ENCODE results near the gene DOCK1.

The DOCK1 gene

GRCh38 chr10:127193125-127193524 is 287.9 kb downstream of the DOCK1 start:
- no peak for FAIRE-seq

GRCh38 chr10:127194111-127194510 is 288.9 kb downstream of the DOCK1 start:
- no peak for FAIRE-seq

- FAIRE-seq = no peak
These were observed 289.4 kb downstream of the DOCK1 start for GRCh38 chr10:127194599-127194998.

GRCh38 chr10:127195041-127195506 is 289.8 kb downstream of the DOCK1 start:
- FAIRE-seq = no peak

- FAIRE-seq = no peak
These were observed 290.5 kb downstream of the DOCK1 start for GRCh38 chr10:127195571-127196281.

- FAIRE-seq = no peak
These were observed 291.3 kb downstream of the DOCK1 start, which contains the start of gene INSYN2A for GRCh38 chr10:127196282-127197153. INSYN2A (minus strand) TSS chr10:127196591; CDS start chr10:127176395, 20,196 bp downstream.

GRCh38 chr10:127197154-127197432 is 291.9 kb downstream of the DOCK1 start:
- FAIRE-seq = no peak

- FAIRE-seq = no peak
These were observed 293.1 kb downstream of the DOCK1 start for GRCh38 chr10:127198307-127198706.

- no peak for FAIRE-seq
These were observed 293.5 kb downstream of the DOCK1 start for GRCh38 chr10:127198721-127199120.

GRCh38 chr10:127200646-127201045 is 295.4 kb downstream of the DOCK1 start:
- FAIRE-seq = no peak

- no peak for FAIRE-seq
These were observed 297.8 kb downstream of the DOCK1 start for GRCh38 chr10:127203067-127203466.

GRCh38 chr10:127207081-127207480 is 301.9 kb downstream of the DOCK1 start:
- no peak for FAIRE-seq

- FAIRE-seq = no peak
These were observed 305.8 kb downstream of the DOCK1 start for GRCh38 chr10:127210936-127211466.

- FAIRE-seq = no peak
These were observed 310.6 kb downstream of the DOCK1 start for GRCh38 chr10:127215866-127216265.

- no peak for FAIRE-seq
These were observed 311.0 kb downstream of the DOCK1 start for GRCh38 chr10:127216274-127216673.

GRCh38 chr10:127216786-127217185 is 311.6 kb downstream of the DOCK1 start:
- FAIRE-seq = no peak

GRCh38 chr10:127218658-127219057 is 313.4 kb downstream of the DOCK1 start:
- FAIRE-seq = no peak

- no peak for FAIRE-seq
These were observed 316.1 kb downstream of the DOCK1 start for GRCh38 chr10:127221281-127221680.

GRCh38 chr10:127227027-127227426 is 321.8 kb downstream of the DOCK1 start:
- no peak for FAIRE-seq

- FAIRE-seq = no peak
These were observed 322.4 kb downstream of the DOCK1 start for GRCh38 chr10:127227663-127228062.

GRCh38 chr10:127228195-127228787 is 323.1 kb downstream of the DOCK1 start:
- no peak for FAIRE-seq

- FAIRE-seq = no peak
These were observed 329.1 kb downstream of the DOCK1 start for GRCh38 chr10:127234306-127234800.

- no peak for FAIRE-seq
These were observed 331.0 kb downstream of the DOCK1 start for GRCh38 chr10:127236266-127236665.
